ENCODE measurements around the gene MUC20. TPM values are rescaled to one million over a fixed set of nuclear protein-coding genes. Genes with fewer than 3 reads are reported as not detected.

MUC20 gene
- total RNA-seq, 1 experiment from 2014 or later = not detected

GRCh38 chr3:195753581-195753980 is 32.8 kb downstream of the MUC20 start:
- Histone ChIP-seq H3K27ac (ENCODE audit: low read length) (no peak overlapping the region), H3K4me1 (ENCODE audit: control insufficient read depth, insufficient read depth, low read length) (no peaks in the 10 kb centered on the region; the same call in 1 of the 2 replicates), H3K4me3 (ENCODE audit: low read depth in 2 of 2, low read length in 2 of 2) (no peak overlapping the region), H3K27me3 (ENCODE audit: control insufficient read depth, insufficient read depth, low read length) (0 out of 2 replicates have a peak, but pooled peaks cover 2% of the 10 kb centered on the region), H3K36me3 (ENCODE audit: control insufficient read depth, insufficient read depth, low read length) (no peaks in the 10 kb centered on the region), H3K9me3 (ENCODE audit: control insufficient read depth, insufficient read depth, low read depth, low read length) (no peaks in the 10 kb centered on the region)
- DNase-seq (ENCODE audit: low read depth, low spot score) (no peak), ATAC-seq (no peak; the same call in 1 of the 2 replicates)
- no TSS peak for BruUV-seq (replicated peaks)
- intact Hi-C loops (cut with micrococcal nuclease; ENCODE audit: unreplicated experiment) (no loop called here), in situ Hi-C loops (cut with HindIII; ENCODE audit: low pct_unique_long_range_greater_than_20kb, low sequenced_read_pairs) (no loop called here)
- CTCF ChIA-PET = no interaction called here
- TF ChIP-seq SIN3A (IDR thresholded peaks at IDR 0.05; ENCODE audit: borderline replicate concordance, insufficient read depth, low read depth, low read length) = no peak
- TF ChIP-seq TCF7L2 (IDR thresholded peaks at IDR 0.05; ENCODE audit: low read depth, low read length) = no peak
- TF ChIP-seq CTCF (IDR thresholded peaks at IDR 0.05) = no peak
- TF ChIP-seq POLR2AphosphoS5 (IDR thresholded peaks at IDR 0.05; ENCODE audit: low read depth, low read length) = no peak
- no peak for TF ChIP-seq REST (IDR thresholded peaks at IDR 0.05; ENCODE audit: insufficient read depth in 1 of 2, low read depth in 2 of 2, low read length in 1 of 2)
- POLR2A ChIA-PET = no interaction called here

GRCh38 chr3:195754141-195754540 is 33.4 kb downstream of the MUC20 start:
- ChIA-PET POLR2A (no interaction called here), CTCF (no interaction called here)
- Histone ChIP-seq H3K4me3 (ENCODE audit: low read depth in 2 of 2, low read length in 2 of 2) (no peak overlapping the region), H3K4me1 (ENCODE audit: control insufficient read depth, insufficient read depth, low read length) (no peaks in the 10 kb centered on the region; the same call in 1 of the 2 replicates), H3K27me3 (ENCODE audit: control insufficient read depth, insufficient read depth, low read length) (0 out of 2 replicates have a peak, but pooled peaks cover 2% of the 10 kb centered on the region), H3K36me3 (ENCODE audit: control insufficient read depth, insufficient read depth, low read length) (no peaks in the 10 kb centered on the region), H3K27ac (ENCODE audit: low read length) (no peak overlapping the region), H3K9me3 (ENCODE audit: control insufficient read depth, insufficient read depth, low read depth, low read length) (no peaks in the 10 kb centered on the region)
- intact Hi-C loops (cut with micrococcal nuclease; ENCODE audit: unreplicated experiment) = no loop called here
- in situ Hi-C loops (cut with HindIII; ENCODE audit: low pct_unique_long_range_greater_than_20kb, low sequenced_read_pairs) = no loop called here
- DNase-seq (ENCODE audit: low read depth, low spot score) (no peak), ATAC-seq (no peak)
- TF ChIP-seq TCF7L2 (IDR thresholded peaks at IDR 0.05; ENCODE audit: low read depth, low read length) = no peak
- no peak for TF ChIP-seq CTCF (IDR thresholded peaks at IDR 0.05)
- TF ChIP-seq REST (IDR thresholded peaks at IDR 0.05; ENCODE audit: insufficient read depth in 1 of 2, low read depth in 2 of 2, low read length in 1 of 2) = no peak
- TF ChIP-seq SIN3A (IDR thresholded peaks at IDR 0.05; ENCODE audit: borderline replicate concordance, insufficient read depth, low read depth, low read length) = no peak
- TF ChIP-seq POLR2AphosphoS5 (IDR thresholded peaks at IDR 0.05; ENCODE audit: low read depth, low read length) = no peak
- BruUV-seq (replicated peaks) = no TSS peak
